Measurements from ENCODE around the gene DDX42. TPM values are rescaled to one million over a fixed set of nuclear protein-coding genes. Genes with fewer than 3 reads are reported as not detected.

The DDX42 gene
- total and polyA plus RNA-seq, 9 of the 15 experiments (the other 6 are each of a cell fraction or from before 2014, with no cell fraction given), result 16.5 to 149 (median 87.6) TPM

DNA sequence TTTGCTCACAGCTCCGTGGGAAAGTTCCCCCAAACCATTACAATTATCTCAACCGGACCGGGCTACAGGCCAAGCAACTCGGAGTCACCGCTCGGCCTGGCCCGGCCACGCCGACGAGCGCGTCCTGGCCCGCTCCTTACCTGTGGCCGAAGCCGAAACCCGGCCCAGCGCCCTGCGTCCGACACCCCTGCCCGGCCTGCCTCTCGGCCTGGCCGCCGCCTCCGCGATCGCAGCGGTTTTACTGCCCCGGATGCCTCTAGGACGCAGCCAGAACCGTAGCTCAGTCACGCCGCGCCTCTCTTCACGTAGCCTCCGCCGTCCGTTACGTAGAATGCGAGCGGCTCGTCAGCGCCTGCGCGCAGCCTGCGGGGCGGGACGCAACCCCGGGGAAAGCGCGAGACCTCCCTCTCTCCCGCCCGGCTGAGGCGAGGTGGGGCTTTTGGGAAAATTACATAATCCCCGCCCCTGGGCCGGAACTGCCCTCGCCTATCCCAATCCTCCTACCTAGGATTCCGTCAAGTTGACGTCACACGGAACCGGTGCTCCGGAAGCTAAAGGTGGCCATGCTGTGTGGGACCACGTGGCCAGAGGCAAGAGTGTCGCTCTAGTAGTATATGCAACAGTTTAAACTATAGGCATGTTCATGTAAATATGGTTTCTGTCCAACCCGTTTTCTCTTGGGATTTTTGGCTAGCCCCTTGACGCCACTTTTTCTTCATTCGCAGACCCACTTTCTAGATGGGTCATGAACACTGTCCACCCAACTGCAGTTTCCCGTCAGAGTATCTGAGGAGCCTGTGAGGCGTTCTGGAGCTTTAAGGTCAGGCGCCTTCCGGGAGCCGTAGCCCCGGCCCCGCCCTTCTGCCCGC, 464 bp upstream of the DDX42 start, which contains the start of gene CCDC47 (continued):
- TF ChIP-seq ASH1L (IDR thresholded peaks at IDR 0.05; ENCODE audit: borderline replicate concordance, low read depth, partially characterized antibody), result peak; percentile 27
- TF ChIP-seq ZNF584 (CRISPR knock-in tag; IDR thresholded peaks at IDR 0.05; ENCODE audit: low read depth), result peak; percentile 56; the same call in 1 of the 2 replicates
- TF ChIP-seq ARID1B (IDR thresholded peaks at IDR 0.05), result peak; percentile 60
- TF ChIP-seq TRIM28 (IDR thresholded peaks at IDR 0.05), result no peak; the same call in 1 of the 2 replicates
- TF ChIP-seq ZNF444 (CRISPR knock-in tag; IDR thresholded peaks at IDR 0.05), result no peak
- TF ChIP-seq ZNF717 (CRISPR knock-in tag; IDR thresholded peaks at IDR 0.05), result no peak
- TF ChIP-seq NFE2 (IDR thresholded peaks at IDR 0.05; ENCODE audit: low read depth), result peak; percentile 7; the same call in 1 of the 2 replicates
- TF ChIP-seq ZNF696 (CRISPR knock-in tag; conservative IDR thresholded peaks at IDR 0.05), result no peak
- peak; percentile 41; the same call in 1 of the 2 replicates for TF ChIP-seq NFIC (IDR thresholded peaks at IDR 0.05)
- no peak for TF ChIP-seq ADNP (tag; IDR thresholded peaks at IDR 0.05)
- TF ChIP-seq TGIF2 (CRISPR knock-in tag; IDR thresholded peaks at IDR 0.05), result no peak; the same call in 1 of the 2 replicates
- TF ChIP-seq, protein P1, sequence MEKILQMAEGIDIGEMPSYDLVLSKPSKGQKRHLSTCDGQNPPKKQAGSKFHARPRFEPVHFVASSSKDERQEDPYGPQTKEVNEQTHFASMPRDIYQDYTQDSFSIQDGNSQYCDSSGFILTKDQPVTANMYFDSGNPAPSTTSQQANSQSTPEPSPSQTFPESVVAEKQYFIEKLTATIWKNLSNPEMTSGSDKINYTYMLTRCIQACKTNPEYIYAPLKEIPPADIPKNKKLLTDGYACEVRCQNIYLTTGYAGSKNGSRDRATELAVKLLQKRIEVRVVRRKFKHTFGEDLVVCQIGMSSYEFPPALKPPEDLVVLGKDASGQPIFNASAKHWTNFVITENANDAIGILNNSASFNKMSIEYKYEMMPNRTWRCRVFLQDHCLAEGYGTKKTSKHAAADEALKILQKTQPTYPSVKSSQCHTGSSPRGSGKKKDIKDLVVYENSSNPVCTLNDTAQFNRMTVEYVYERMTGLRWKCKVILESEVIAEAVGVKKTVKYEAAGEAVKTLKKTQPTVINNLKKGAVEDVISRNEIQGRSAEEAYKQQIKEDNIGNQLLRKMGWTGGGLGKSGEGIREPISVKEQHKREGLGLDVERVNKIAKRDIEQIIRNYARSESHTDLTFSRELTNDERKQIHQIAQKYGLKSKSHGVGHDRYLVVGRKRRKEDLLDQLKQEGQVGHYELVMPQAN (IDR thresholded peaks at IDR 0.05; ENCODE audit: borderline replicate concordance), result peak; percentile 100
- peak; percentile 64 for TF ChIP-seq KLF1 (tag; IDR thresholded peaks at IDR 0.05)
- peak; percentile 8 for TF ChIP-seq MEIS2 (IDR thresholded peaks at IDR 0.05; ENCODE audit: partially characterized antibody)
- TF ChIP-seq RB1 (IDR thresholded peaks at IDR 0.05; ENCODE audit: low read depth), result peak; percentile 70
- TF ChIP-seq ZNF347 (CRISPR knock-in tag; IDR thresholded peaks at IDR 0.05; ENCODE audit: low read depth), result no peak
- TF ChIP-seq RHOXF2B (CRISPR knock-in tag; conservative IDR thresholded peaks at IDR 0.05), result no peak
- TF ChIP-seq, protein P2, sequence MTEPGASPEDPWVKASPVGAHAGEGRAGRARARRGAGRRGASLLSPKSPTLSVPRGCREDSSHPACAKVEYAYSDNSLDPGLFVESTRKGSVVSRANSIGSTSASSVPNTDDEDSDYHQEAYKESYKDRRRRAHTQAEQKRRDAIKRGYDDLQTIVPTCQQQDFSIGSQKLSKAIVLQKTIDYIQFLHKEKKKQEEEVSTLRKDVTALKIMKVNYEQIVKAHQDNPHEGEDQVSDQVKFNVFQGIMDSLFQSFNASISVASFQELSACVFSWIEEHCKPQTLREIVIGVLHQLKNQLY (CRISPR knock-in tag; conservative IDR thresholded peaks at IDR 0.05), result peak in 1 of 2 experiments; percentile 79; a peak in 1 of 4 replicates
- no peak for TF ChIP-seq NR3C1 (CRISPR knock-in tag; IDR thresholded peaks at IDR 0.05)
- no peak for TF ChIP-seq ZNF197 (CRISPR knock-in tag; IDR thresholded peaks at IDR 0.05; ENCODE audit: low read depth)
- TF ChIP-seq, protein P3, sequence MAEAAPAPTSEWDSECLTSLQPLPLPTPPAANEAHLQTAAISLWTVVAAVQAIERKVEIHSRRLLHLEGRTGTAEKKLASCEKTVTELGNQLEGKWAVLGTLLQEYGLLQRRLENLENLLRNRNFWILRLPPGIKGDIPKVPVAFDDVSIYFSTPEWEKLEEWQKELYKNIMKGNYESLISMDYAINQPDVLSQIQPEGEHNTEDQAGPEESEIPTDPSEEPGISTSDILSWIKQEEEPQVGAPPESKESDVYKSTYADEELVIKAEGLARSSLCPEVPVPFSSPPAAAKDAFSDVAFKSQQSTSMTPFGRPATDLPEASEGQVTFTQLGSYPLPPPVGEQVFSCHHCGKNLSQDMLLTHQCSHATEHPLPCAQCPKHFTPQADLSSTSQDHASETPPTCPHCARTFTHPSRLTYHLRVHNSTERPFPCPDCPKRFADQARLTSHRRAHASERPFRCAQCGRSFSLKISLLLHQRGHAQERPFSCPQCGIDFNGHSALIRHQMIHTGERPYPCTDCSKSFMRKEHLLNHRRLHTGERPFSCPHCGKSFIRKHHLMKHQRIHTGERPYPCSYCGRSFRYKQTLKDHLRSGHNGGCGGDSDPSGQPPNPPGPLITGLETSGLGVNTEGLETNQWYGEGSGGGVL (CRISPR knock-in tag; IDR thresholded peaks at IDR 0.05), result no peak
- peak; percentile 96 for TF ChIP-seq CREB1 (IDR thresholded peaks at IDR 0.05)
- TF ChIP-seq CREB1 (CRISPR knock-in tag; IDR thresholded peaks at IDR 0.05), result peak; percentile 94
- TF ChIP-seq, protein P4, sequence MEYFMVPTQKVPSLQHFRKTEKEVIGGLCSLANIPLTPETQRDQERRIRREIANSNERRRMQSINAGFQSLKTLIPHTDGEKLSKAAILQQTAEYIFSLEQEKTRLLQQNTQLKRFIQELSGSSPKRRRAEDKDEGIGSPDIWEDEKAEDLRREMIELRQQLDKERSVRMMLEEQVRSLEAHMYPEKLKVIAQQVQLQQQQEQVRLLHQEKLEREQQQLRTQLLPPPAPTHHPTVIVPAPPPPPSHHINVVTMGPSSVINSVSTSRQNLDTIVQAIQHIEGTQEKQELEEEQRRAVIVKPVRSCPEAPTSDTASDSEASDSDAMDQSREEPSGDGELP (CRISPR knock-in tag; IDR thresholded peaks at IDR 0.05; ENCODE audit: borderline replicate concordance), result peak; percentile 92
